GM10266 (cell line): Measurements from ENCODE around the gene ANKRD42.
"Not testable (repeated sequence)": the region's sequence is repeated elsewhere in the genome, so short reads cannot be mapped to it uniquely, and the experiment has no call there.

ENCODE experiments used
- DNase-seq: peaks from one replicate; pipeline ENCODE4 v3.0.0; 2012; ENCODE audit errors: extremely low spot score
- TF ChIP-seq, protein P1 (sequence below): IDR thresholded peaks from 2 replicates; pipeline ENCODE4 v1.5.1; 2012; ENCODE audit warnings: mild to moderate bottlenecking, low read depth; ENCODE audit not compliant: control insufficient read depth, insufficient read depth; ENCODE audit errors: missing control alignments

The ANKRD42 gene

DNA sequence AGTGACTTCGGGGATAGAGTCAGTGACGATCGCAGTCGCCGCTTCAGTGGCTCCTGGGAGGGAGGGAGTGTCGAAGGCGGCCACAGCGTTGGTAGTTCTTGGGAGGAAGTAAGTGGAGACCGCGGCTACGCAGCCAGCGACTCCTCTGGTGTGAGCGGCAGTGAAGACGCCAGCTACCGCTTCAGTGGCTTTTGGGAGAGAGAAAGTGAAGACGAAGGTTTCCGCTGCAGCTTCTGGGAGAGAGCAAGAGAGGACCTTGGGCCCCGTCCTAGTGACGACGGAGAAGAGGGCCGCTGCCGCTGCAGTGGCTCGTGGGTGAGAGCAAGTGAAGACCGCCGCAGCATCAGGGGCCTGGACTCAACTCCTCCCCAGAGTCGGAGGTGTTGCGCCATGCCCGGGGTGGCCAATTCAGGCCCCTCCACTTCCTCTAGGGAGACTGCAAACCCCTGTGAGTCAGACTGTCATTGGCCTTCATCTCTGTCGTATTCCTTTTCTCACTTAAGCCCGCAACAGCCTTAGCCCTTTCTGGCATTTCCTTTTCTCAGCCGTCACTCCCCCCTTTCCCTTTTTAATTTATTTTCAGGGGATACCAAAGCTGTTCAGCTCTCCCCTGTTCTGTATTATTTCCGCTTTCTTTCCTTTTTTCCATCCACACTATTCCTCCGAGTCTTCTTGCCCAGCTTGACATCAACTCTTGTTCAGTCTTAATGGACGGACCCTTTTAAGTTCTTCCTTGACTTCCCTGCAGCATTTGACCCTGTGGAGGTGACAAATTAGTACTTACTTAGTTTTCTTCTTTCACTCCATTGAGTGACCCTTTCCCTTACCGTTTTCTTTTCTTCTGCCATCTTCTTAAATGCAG, 1.0 kb downstream of the ANKRD42 start:
- TF ChIP-seq, protein P1, sequence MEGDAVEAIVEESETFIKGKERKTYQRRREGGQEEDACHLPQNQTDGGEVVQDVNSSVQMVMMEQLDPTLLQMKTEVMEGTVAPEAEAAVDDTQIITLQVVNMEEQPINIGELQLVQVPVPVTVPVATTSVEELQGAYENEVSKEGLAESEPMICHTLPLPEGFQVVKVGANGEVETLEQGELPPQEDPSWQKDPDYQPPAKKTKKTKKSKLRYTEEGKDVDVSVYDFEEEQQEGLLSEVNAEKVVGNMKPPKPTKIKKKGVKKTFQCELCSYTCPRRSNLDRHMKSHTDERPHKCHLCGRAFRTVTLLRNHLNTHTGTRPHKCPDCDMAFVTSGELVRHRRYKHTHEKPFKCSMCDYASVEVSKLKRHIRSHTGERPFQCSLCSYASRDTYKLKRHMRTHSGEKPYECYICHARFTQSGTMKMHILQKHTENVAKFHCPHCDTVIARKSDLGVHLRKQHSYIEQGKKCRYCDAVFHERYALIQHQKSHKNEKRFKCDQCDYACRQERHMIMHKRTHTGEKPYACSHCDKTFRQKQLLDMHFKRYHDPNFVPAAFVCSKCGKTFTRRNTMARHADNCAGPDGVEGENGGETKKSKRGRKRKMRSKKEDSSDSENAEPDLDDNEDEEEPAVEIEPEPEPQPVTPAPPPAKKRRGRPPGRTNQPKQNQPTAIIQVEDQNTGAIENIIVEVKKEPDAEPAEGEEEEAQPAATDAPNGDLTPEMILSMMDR, result no peak
- peak; percentile 31 for DNase-seq

DNA sequence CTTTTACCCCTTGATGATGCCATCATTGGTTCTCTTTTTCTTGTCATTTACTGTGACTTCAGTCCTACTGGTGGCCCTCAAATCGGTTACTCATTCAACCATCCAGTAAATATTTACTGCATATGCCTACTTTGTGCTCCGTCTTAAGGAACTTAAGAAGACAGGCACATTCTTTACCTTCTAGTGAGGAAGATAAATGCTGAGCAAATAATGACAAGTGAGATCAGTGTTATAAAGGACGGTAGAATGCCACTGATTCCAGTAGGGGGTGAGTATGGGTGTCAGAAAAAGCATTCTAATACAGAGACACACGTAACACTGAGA, 1.6 kb downstream of the ANKRD42 start:
- no peak for DNase-seq
- TF ChIP-seq, protein P1, result no peak

DNA sequence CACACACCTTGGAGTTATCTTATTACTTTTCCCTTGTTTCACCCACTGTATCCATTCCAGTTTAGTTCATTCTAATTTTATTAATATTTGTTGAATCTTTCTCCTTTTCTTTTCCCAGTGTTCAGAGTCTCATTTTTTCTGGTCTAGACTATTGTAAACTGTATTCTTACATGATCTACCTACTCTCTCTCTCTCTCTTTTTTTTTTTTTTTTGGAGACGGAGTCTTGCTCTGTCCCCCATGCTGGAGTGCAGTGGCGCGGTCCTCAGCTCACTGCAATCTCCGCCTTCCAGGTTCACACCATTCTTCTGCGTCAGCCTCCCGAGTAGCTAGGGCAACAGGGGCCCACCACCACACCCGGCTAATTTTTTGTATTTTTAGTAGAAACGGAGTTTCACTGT, 2.1 kb downstream of the ANKRD42 start:
- TF ChIP-seq, protein P1, result no peak
- no peak for DNase-seq

DNA sequence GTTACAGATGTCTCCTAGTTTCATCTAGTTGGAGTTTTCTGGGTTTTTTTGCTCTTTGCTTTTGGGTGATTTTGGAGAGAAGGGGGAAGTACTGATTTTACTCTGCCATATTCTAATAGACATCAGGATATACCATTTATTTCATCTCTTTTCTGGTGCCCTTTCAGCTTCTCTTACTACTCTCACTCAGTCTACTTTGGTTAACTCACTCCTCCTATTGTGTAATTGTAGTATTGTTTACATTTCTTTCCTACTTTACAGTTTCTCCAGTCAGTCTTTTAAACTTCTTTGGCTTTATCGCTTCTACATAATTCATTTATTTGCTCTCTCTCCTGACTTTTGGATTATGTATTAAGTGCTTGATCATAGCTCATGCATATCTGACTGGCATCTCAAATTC, 6.5 kb downstream of the ANKRD42 start:
- DNase-seq, result no peak
- TF ChIP-seq, protein P1, result no peak

DNA sequence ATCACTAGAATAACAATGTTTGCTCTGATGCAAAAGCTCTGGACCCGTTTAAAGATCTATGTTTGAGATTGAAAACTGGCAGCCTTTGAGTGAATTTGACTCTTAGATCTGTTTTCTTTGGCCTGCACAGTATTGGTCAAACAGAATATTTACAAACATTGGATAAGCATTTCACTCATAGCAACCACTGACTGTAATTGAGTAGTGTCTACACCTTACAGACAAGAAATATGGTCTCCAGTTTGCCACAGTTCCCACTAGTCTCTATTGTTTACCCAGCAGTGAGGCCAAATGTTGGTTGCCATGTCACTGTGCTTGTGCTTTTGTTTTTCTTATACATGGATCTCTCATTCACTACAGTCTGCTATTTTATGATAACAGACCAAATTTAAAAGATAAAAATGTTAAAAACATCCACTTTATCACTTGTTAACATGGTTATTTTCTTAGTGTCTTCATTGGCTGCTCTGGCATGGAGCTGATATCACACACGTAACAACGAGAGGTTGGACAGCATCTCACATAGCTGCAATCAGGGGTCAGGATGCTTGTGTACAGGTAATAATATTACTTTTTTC, 12.2 kb downstream of the ANKRD42 start:
- TF ChIP-seq, protein P1, result no peak
- no peak for DNase-seq

DNA sequence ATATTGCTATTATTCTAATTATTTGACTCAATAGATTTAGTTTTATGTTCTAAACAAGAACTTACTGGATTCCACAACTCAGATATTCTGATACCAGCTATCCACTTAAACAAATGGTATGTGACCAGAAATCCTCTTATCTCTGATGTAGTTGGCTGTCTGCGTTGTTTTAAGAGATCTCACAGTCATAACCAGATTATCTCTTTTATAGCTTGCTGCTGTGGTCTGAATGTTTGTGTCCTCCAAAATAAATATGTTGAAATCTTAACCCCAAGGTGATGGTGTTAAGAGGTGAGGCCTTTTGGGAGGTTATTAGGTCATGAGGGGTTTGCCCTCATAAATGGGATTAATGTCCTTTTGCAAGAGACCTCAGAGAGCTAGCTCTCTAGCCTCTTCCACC, 12.7 kb downstream of the ANKRD42 start:
- DNase-seq, result no peak
- TF ChIP-seq, protein P1, result no peak

DNA sequence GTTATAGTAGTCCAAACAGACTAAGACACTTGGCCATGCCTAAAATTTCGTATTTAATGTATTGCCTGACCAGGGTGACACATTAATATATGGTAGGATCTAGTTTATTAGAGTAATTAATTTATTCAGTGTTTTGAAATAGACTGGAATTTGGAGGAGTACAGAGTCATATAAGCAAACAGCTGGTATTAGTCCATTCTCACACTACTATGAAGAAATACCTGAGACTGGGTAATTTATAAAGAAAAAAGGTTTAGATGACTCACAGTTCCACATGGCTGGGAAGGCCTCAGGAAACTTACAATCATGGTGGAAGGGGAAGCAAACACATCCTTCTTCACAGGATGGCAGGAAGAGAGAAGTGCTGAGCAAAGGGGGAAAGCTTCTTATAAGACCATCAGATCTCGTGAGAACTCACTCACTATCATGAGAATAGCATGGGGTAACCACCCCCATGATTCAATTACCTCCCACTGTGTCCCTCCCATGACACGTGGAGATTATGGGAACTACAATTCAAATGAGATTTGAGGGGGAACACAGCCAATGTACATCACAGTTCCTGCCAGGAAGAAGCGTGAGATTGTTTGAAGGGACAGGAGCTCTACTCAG, 13.4 kb downstream of the ANKRD42 start:
- DNase-seq, result not testable (repeated sequence)
